GM11168 (cell line): ENCODE results near the gene PGP.

Experiments used
- in situ Hi-C: fragments of 300-500 bp; cut with MboI; formaldehyde crosslinking; loops from one replicate; pipeline ENCODE4 v1.12.0; 2022; ENCODE audit warnings: low sequenced_read_pairs; ENCODE audit not compliant: unreplicated experiment

Gene PGP

DNA sequence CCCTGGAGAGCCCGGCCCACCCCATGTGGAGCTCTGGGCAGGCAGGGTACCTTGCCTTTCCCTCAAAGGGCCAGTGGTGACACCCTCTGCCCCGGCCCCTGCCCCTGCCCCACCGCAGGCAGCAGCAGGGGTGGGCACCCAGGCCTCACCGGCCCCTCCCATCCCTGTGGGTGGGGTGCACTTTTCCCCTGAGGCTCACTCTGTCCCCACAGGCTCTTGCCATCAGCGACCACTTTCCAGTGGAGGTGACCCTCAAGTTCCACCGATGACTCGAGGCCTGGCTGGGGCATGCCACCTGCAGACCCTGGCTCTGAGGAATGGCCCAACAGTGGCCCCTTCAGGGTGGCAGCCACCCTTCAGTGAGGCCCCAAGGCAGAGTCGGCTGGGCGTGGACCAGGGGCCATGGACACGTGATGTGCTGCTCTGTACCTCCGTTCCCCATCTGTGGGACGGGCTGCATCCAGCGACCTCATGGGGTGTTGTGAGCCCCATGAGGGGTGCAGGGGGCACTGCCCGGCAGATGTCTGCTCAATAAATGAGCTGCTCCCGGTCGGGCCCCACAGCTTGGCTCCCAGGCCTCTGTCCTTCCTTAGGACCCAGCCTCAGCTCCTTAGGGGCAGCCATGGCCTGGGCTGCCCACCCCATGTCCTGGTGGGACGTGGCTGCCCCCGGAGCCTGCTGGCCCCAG lies 23.7 kb upstream of the PGP start:
- in situ Hi-C loops: no loop called here

DNA sequence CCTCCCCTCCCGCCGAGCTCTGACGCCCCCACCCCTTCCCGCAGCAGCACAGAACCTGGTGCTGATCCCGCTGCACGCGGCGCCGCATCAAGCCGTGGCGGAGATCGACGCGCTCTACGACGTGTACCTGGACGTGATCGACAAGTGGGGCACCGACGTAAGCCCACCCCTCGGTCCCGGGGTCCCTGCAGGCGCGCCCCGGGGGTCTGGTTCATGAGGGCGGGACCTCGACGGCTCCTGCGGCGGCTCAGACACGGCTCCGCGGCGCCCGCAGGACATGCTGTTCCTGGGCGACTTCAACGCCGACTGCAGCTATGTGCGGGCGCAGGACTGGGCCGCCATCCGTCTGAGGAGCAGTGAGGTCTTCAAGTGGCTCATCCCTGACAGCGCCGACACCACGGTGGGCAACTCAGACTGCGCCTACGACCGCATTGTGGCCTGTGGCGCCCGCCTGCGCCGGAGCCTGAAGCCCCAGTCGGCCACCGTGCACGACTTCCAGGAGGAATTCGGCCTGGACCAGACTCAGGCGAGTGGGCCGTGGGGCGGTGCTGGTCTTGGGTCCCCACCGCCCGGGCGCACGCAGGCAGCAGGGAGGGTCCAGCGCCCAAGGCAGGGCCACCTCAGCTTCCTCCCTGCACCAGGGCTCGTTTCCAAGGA lies 23.0 kb upstream of the PGP start:
- in situ Hi-C loops: no loop called here

DNA sequence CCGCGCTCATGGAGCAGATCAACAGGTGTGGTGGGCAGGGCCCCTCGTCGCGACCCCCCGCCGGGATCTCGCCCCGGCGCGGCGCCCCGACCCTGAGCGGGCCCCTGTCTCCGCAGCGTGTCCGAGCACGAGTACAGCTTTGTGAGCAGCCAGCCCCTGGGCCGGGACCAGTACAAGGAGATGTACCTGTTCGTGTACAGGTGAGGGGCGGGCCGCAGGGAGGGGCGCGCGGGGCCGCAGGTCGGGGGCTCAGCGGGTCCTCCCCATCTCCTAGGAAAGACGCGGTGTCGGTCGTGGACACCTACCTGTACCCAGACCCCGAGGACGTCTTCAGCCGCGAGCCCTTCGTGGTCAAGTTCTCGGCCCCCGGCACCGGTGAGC lies 22.5 kb upstream of the PGP start:
- in situ Hi-C loops: no loop called here

DNA sequence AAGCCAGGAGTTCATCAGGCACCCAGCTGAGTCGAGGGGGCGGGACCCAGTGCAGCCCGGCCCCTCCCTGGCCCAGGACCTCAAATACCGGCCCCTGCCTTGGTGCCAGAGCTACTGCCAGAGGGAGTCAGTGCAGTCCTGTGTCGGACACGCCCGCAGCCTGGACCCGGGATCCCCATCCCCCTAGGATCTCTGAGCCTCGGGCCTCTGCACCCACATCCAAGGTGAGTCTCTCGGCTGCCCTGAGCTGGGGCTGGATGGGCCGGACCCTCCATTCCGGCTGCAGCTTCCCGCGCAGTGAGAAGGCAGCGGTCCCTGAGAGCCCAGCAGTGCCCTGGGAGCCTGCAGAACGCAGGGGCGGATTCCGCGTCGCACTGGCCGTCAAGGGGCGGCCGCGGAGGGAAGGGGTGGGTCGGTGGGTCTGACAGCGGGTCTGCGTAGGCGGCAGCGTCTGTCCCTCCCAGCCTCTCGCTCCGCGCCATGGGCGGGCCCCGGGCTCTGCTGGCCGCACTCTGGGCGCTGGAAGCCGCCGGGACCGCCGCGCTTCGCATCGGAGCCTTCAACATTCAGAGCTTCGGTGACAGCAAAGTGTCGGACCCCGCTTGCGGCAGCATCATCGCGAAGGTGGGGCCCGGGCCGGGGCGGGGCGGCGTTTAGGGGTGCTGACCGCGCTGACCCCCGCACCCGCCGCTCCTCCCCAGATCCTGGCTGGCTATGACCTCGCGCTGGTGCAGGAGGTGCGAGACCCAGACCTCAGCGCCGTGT lies 21.9 kb upstream of the PGP start, which contains the start of gene DNASE1L2:
Gene DNASE1L2 (plus strand): TSS at position 108 of the 765 bp plus-strand sequence. CDS start 373 bp downstream, at position 481.
- in situ Hi-C loops: no loop called here

DNA sequence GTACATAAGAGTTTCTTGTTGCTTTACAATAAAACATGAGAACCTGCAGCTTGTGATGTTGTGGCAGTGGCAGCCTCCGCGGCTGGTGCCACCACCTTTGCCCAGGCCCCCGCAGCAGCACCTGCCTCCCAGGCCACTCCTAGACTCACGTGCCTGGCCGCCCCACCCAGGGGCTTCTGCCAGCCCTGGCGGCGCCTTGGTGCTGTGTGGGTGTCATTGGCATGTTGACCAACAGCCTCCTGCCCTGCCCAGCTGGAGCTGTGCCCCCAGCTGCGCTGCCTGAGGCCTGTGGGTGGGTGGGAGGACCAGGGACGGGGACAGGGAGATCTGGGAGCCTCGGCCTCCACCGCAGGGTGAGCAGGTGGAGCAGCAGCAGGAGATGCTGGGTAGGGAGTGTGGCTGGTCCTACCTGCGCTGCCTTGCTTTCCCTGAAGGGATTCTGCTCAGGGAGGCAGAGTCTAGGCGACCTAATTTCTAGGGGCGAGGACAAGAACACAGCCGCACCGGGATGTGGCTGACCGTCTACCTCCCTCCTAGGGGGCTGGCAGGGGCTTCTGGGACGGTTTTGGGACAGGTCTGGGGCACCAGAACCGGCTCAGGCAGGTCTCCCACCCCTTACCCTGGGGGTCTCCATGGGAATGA lies 21.2 kb upstream of the PGP start:
- in situ Hi-C loops: no loop called here

DNA sequence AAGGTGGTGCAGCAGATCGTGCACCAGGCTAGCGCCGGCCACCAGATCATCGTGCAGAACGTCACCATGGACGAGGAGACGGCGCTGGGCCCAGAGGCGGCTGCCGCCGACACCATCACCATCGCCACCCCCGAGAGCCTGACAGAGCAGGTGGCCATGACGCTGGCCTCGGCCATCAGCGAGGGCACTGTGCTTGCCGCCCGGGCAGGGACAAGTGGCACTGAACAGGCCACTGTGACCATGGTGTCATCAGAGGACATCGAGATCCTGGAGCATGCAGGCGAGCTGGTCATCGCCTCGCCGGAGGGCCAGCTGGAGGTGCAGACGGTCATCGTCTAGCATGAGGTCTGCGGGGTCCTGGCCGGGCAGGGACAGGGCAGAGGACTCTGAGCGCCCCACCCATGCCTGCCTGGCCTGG lies 20.6 kb upstream of the PGP start:
- in situ Hi-C loops: no loop called here

DNA sequence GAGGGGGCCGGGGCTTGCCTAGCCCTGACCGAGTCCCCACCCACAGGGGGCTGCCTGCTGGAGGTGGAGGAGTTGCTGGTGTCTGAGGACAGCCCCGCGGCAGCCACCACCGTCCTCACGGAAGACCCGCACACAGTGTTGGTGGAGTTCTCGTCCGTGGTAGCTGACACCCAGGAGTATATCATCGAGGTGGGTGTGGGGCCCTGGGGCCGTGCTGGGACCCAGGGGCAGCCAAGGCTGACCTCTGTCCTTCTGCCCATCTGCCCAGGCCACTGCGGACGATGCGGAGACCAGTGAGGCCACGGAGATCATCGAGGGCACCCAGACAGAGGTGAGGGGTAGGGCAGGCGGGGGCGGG lies 20.2 kb upstream of the PGP start:
- in situ Hi-C loops: no loop called here

DNA sequence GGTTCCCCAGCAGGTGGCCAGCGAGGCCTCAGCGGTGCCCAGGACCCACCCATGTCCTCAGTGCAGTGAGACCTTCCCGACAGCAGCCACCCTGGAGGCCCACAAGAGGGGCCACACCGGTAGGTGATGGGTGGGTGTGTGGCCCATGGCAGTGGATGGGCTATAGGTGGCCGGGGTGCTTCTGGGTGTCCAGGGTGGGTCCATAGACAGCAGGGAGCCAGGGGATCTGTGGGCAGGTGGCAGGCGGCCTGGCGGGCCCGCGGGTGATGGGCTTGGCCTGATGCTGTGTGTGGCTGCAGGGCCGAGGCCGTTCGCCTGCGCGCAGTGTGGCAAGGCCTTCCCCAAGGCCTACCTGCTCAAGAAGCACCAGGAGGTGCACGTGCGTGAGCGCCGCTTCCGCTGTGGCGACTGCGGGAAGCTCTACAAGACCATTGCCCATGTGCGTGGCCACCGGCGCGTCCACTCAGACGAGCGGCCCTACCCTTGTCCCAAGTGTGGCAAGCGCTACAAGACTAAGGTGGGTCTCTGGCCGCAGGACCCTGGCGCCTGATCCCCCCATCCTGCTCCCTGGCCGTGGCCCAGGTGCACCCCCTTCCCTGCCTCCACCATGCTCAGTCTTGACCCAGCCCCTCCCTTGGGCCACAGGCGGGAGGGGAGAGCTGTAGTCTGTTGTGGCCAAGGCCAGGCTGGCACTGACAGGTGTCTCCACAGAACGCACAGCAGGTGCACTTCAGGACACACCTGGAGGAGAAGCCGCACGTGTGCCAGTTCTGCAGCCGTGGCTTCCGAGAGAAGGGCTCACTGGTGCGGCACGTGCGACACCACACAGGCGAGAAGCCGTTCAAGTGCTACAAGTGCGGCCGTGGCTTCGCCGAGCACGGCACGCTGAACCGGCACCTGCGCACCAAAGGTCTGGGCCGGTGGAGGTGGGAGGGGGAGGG lies 19.5 kb upstream of the PGP start:
- in situ Hi-C loops: no loop called here

DNA sequence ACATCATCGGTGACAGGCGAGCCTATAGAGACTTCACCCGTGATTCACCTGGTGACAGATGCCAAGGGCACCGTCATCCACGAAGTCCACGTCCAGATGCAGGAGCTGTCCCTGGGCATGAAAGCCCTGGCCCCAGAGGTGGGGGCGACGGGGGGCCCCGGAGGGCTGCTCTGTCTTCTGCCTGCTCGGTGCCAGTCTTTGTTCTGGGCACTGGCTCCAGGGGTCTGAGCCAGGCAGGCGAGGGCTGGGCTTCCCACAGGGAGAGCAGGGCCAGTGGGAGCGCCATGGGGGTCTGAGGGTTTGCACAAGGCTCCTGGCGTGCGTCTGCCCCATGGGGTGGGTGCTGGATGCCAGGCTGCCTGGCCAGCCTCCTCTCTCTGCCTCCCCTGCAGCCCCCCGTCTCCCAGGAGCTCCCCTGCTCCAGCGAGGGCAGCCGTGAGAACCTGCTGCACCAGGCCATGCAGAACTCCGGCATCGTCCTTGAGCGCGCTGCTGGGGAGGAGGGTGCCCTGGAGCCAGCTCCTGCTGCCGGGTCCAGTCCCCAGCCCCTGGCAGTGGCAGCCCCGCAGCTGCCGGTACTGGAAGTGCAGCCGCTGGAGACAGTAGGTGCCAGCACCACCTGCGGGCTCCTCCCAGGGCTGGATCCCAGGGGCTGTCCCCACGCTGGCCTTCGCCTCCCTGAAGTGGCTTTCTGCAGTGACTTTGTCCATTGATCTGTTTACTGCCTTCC lies 18.6 kb upstream of the PGP start:
- in situ Hi-C loops: no loop called here

DNA sequence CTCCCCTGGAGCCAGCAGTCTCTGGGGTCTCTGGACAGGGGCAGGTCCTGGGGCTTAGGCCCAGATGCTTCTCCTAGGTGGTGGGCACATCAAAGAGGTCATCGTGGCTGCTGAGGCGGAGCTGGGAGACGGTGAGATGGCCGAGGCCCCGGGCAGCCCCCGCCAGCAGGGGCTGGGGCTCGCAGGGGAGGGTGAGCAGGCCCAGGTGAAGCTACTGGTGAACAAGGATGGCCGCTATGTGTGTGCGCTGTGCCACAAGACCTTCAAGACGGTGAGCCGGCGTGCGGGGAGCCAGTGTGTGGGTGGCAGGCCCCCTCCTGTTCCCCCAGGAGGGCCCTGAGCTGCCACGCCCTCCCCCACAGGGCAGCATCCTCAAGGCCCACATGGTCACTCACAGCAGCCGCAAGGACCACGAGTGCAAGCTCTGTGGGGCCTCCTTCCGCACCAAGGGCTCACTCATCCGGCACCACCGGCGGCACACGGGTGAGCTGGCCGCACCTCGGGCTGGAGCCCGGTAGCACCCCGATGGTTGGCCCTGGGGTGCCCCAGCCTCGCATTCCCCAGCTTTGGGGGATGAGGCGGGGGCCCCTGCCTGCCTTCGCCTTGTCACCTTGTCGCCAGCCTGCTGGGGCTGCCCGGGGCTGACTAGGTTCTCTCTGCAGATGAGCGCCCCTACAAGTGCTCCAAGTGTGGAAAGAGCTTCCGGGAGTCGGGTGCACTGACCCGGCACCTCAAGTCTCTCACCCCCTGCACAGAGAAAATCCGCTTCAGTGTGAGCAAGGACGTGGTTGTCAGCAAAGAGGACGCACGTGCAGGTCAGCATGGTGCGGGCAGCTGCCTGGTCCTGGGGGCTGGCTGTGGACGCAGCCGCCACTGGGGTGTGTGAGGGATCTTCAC lies 17.7 kb upstream of the PGP start:
- in situ Hi-C loops: no loop called here

DNA sequence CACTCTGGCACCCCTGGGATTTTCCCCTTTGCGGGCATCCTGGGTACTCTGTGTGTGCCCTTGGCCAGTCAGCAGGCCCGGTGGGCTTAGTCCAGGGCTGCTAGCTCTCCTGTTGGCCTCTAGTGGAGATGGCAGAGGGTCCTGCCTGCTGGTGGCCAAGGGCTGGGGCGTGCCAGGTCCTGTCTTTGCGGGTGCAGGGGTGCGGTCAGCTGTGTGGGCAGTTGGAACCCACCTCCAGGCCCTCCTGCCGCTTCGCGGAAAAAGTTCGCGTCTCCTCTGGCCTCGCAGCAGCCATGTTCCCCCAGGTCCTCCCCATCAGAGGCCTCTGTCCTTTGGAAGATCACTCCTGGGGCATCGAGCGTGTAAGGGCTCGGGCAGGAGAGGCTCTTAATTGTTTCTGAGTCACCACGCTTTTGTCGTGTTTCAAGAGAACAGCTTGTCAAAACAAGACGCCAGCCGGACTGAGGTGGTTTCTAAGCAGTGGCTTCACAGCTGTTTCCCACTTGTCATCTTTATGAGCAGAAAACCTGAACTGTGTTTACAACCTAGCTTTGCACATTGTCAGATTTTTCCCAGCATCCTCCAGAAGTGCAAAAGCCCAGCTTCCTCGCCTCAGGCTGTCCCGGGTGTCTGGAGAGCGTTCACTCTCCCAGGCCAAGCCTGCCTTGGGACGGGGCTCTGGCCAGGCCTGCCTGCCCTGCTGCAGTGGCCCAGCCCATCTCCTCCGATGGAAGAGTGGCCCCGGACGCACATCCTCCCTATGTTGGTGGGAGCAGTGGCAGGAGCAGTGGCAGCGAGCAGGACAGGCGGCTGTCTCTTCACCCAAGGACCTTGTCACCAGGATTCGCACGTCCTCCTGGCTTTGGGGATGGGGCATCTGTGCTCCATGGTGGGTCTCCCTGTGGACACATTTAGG lies 16.6 kb upstream of the PGP start:
- in situ Hi-C loops: no loop called here

DNA sequence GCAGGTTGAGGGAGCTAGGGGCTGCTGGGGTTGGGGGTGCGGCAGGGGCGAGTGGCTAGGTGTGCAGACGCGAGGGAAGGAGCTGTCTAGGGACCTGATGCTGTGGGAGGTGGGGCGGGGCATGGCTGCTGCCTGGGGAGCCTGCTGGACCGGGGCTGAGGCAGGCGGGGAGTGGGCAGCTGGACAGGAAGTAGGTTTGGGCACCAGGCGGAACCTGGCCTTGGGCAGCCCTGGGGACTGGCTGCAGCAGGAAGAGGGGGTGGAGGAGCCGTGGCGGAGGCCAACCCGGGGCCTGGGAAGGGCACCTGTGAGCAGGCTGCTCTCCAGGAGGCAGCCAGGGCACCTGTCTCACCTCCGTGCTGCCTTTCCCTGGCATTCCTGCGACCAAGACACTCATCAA lies 15.7 kb upstream of the PGP start:
- in situ Hi-C loops: no loop called here

DNA sequence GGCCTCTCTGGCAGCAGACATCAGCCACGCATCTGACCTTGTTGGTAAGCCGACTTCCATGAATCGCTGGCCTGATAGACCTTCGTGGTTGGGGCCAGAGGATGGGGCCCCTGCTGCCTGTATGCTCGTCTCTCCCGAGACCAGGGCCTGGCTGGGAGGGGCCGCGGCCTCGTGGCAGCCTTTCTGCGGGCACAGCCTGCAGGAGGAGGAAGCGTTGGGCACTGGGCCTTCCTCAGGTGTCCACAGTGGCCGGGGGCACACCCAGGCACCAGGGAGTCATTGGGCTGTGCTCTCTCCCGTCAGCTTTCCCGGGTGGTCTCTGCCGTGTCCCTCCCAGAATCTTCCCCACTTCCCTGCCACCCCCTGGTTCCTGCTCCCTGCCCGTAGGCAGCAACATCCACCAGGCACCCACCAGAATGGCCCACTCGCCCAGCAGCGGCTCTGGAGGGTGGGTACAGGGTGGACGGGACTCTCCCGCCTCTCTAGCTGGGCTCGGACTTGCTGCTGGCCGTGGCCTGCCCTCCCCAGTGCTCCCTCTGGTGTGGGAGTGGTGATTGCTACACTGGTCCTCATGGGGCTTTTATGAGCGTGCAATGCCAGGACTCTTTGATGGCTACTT lies 15.1 kb upstream of the PGP start:
- in situ Hi-C loops: no loop called here

DNA sequence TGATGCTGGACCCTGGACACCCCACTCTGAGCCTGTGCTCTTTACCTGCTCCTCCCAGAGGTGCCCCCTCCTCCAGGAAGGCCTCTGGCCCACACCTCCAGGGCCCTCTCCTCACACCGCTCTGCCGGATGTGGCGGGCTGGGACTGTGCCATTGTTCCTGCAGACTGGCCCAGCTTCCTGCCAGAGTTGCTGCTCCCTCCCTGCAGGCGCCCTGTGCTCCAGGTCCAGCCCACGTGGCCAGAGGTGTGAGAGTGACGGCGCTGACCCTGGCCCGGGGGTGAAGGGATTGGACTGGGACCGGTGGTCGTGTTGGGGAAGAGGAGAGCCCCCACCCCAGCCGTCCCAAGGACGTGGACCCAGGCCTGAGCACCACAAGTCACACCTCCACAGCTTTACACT lies 14.5 kb upstream of the PGP start:
- in situ Hi-C loops: no loop called here

DNA sequence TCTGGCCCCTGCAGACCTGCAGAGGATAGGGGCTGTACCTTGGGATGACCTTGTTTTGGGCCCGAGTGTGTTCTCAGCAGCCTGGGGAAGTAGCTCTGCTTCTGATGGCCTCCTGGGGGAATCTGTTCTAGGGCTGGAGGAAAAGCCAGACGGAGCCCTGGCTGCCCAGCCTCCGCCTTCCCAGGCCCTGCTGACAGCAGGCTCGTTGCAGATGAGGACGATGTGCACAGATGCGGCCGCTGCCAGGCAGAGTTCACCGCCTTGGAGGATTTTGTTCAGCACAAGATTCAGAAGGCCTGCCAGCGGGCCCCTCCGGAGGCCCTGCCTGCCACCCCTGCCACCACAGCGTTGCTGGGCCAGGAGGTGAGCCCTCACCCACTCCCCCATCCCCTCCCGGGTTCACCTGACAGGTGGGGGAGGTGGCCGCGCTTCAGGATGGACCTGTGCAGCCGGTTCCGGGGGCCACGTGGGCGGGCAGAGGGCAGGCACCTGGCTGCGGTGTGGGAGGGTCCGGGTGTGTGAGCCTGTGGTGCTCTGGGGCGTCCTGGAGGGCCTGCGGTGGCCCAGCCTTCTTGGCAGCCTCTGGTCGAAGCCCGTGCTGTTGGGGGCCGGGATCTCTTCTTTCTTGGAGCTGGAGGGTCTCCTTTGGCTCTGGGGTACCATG lies 13.7 kb upstream of the PGP start:
- in situ Hi-C loops: no loop called here

DNA sequence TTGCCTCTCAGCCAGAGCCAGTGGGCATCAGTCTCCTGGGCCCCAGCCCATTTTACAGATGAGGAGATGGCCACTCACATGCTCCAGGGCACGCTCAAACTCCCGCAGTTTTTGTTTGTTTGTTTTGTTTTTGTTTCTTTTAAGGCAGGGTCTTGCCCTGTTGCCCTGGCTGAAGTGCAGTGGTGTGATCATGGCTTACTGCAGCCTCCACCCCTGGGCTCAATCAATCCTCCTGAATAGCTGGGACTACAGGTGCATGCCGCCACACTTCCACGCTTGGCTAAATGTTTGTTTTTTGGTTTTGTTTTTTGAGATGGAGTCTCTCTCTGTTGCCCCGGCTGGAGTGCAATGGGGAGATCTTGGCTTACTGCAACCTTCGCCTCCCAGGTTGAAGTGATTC lies 12.3 kb upstream of the PGP start:
- in situ Hi-C loops: no loop called here
